GM19099 (cell line): ENCODE data around the gene DNAJB6.

Experiments used
- POLR2A ChIP-seq: IDR thresholded peaks from 3 replicates; pipeline ENCODE4 v1.6.1; 2011; ENCODE audit warnings: low read depth; ENCODE audit not compliant: insufficient read length; ENCODE audit errors: extremely low read depth

Gene DNAJB6

GRCh38 chr7:157429001-157429679 is 92.3 kb downstream of the DNAJB6 start:
- no peak for TF ChIP-seq POLR2A

GRCh38 chr7:157429680-157430224 is 92.9 kb downstream of the DNAJB6 start:
- no peak for TF ChIP-seq POLR2A

GRCh38 chr7:157430721-157431120 is 93.9 kb downstream of the DNAJB6 start:
- no peak for TF ChIP-seq POLR2A

DNA sequence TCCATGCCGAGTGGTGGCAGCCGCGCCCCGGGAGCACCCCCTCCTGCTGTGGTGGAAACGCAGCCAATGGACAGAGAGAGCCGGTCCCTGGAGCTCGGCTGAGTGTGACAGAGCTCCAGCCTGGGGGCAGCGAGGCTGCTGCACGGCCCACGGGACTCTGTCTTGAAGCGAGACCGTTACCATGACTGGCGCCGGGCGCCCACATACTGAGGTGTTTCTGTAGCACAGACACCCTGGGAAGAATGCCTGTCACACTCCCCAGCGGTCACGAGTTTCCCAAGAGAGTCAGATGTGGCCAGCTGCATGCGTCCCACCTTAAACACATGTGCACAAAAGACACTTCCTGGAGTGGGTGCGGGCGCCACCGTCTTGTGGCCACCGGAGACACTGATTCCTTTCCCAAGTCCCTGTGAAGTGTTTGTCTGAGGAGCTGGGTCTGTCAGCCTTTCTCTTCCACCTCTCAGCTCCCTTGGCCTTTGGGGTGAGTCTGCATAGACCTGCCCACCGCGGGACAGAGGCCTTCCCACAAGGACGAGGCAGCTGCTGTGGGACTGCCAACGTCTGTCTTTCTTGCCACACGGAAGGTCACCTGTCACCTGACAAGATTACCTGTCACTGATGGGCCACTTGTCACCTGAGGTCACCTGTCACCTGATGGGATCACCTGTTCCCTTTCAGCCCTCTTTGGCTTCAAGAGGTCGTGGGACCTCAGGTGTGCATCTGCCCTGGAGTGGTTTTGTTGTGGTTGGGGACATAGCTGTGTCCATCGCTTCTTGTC is 94.6 kb downstream of the DNAJB6 start:
- TF ChIP-seq POLR2A, result no peak

GRCh38 chr7:157431951-157432540 is 95.2 kb downstream of the DNAJB6 start:
- TF ChIP-seq POLR2A, result no peak

GRCh38 chr7:157432541-157432956 is 95.7 kb downstream of the DNAJB6 start:
- no peak for TF ChIP-seq POLR2A

- TF ChIP-seq POLR2A, result no peak
Measured at GRCh38 chr7:157432957-157433576, 96.3 kb downstream of the DNAJB6 start.

DNA sequence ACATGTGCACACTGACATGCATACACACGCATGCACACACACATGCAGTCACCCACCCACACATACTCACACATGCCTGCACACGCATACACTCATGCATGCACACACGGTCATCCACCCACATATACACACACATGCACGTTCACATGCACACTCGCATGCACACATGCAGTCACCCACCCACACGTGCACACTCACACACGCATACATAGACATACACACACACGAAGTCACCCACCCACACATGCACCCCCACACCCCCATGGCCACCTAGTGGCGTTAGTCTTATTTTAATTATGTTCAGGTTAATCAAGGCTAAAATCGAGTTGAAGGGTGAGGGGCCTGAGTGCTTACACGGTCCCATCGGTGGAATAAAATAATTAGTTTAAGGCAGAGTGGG is 96.8 kb downstream of the DNAJB6 start:
- TF ChIP-seq POLR2A, result no peak

GRCh38 chr7:157434231-157434630 is 97.4 kb downstream of the DNAJB6 start:
- TF ChIP-seq POLR2A, result no peak

DNA sequence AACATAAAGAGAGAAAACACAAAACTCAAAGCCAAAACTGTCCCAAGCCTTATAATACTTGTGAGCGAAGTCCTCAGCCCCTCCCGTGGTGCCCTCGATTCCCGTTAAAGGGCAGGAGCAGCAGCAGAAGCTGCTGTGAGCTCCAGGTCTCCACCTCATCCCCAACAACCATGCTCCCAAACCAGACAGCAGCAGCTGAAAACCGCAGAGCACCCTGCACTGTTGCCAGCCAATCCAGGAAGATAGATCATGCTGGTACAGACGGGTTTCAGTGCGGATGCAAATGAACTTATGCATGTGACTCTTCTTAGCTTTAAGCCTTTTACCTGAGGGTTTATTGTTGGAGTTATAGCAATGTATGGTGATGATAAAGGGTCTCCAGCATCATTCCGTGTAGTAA is 97.9 kb downstream of the DNAJB6 start:
- TF ChIP-seq POLR2A, result no peak

DNA sequence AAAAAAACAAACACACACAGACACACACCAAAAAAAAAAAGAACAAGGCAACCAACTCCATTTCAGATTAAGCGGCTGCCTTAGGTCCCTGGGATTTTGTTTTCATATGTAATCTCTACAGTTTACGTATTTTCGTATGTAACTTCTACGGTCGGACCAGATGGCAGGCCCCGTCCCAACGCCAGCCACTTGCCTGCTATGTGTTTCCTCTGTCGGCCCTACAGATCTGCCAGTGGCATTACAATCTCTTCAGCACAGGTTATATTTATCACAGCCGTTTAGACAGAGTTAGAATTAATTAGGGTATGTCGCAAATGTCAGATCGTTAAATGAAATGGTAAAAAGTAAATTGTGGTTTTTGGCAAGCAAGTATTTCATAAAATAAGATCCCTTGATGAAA is 99.3 kb downstream of the DNAJB6 start:
- TF ChIP-seq POLR2A, result no peak

DNA sequence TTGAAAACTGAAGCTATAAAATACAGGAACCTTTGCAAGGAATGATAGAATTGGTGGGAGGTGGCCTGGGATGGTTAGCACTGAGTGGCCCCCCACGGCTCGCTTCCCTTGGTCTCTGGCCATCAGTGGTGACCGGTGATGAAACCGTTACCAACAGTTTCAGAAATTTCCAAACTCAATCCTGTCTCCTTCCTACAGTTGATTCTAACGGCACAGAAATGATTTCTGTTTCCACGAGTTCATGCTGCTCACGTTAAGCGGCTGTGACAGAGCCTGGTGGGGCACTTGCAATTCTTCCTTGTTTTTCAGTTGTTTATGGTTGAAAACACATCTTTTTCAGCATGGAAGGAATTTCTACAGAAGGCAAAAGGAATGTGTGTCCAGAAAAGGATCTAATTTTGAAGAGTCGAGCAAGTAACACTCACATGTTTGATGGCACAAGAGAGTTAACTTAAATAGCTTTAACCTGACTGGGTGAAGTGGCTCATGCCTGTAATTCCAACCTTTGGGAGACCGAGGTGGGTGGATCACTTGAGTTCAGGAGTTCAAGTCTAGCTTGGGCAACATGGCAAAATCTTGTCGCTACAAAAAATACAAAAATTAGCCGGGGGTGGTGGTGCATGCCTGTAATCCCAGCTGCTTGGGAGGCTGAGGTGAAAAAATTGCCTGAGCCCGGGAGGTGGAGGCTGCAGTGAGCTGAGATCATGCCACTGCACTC is 100.1 kb downstream of the DNAJB6 start:
- TF ChIP-seq POLR2A, result no peak

DNA sequence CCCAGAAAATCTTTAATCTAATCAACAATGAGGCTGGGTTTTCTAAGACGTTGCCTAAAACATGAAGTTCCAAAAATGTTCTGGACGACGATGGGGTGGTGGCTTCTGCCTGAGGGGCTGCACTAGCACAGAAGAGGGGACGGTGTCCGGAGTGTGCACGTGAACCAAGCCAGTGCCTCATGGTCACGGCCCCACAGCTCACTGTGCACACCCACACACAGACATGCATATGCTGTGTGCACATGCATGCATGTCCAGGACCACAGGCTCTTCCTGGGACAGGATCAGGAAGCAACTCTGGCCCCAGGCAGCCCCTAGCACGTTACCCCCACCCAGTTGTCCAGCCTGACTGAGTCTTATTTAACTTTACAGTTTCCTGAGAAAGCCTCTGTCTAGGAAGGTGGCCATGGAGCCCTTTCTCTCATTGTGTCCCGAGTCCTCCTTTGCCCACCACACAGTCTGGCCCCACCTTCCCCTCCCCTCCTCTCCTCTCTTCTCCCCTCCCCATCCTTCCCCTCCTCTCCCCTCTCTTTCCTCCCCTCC is 100.8 kb downstream of the DNAJB6 start:
- TF ChIP-seq POLR2A, result no peak

DNA sequence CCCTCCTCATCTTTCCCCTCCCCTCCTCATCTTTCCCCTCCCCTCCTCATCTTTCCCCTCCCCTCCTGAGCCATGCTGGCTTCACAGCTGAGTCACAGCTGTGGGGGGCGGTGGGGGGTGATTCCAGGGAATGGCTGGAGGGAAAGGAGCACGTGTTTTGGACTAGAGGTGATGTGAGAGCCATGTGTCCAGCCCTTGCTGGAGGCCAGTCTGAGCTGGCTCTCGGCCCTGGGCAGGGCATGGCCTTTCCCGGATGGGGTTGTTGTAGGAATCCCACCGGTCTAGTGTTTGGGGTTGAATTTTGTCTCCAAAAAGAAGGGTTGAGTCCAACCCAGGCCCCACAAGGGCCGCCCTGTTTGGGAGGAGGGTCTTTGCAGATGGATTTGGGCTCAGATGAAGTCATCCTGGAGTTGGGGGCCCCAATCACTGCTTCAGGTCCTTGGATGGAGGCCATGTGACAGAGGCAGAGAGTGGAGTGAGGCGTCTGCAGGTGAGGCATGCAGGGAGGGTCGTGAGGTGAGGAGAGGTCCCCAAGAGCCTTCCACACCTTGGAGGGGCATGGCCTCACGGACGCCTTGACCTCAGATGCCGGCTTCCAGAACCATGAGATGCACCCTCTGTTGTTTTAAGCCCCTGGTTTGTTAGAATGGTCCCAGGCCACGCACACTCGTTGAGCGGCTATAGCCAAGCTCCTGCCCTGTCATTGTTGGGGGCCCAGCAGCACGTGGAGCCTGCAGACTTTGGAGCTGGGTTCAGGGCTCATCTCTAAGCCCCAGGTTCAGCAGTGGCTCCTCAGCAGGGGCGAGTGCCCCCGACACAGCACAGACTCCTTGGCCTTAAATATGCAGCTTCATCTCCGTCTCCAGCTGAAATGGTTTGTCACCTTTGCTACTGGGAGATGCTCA is 101.6 kb downstream of the DNAJB6 start:
- no peak for TF ChIP-seq POLR2A

DNA sequence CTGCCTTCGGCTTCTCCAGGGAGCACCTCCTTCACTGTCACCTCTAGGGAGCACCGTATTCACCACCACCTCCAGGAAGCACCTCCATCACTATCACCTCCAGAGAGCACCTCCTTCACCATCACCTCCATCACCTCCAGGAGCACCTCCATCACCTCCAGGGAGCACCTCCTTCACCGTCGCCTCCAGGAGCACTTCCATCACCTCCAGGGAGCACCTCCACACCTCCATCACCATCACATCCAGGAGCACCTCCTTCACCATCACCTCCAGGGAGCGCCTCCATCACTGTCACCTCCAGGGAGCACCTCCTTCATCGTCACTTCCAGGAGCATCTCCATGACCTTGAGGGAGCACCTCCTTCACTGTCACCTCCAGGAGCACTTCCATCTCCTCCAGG is 102.3 kb downstream of the DNAJB6 start:
- TF ChIP-seq POLR2A, result no peak
